Measurements from ENCODE around the gene CASP10.

DNA sequence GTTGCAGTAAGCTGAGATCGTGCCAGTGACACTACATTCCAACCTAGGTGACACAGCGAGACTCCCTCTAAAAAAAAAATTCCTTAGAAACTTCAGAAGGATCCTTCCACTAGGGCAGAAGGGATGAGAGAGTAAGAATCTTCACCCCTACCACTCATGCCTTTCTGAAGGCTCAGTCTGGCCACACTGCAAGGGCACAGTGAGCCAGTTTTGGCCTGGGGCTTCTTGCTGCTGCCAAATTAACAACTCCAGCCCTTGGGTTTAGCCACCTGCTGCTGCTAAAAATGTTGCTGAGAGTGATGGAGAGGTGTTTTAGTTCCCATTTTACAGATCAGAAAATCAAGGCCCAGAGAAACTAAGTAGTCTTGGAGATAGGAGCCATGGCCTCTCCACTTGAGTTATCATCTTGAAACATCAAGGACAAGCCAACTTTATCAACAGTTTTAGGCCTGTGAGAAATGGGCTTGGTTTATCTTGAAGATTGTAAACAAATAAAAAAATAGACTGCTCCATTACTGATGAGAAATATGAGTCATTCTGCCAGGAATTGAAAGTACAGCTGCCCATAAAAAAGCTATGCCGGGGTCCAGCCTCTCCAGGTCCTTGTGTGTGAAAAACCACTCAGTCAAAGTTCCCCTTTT, 45.5 kb downstream of the CASP10 start:
- TF ChIP-seq, protein P1, sequence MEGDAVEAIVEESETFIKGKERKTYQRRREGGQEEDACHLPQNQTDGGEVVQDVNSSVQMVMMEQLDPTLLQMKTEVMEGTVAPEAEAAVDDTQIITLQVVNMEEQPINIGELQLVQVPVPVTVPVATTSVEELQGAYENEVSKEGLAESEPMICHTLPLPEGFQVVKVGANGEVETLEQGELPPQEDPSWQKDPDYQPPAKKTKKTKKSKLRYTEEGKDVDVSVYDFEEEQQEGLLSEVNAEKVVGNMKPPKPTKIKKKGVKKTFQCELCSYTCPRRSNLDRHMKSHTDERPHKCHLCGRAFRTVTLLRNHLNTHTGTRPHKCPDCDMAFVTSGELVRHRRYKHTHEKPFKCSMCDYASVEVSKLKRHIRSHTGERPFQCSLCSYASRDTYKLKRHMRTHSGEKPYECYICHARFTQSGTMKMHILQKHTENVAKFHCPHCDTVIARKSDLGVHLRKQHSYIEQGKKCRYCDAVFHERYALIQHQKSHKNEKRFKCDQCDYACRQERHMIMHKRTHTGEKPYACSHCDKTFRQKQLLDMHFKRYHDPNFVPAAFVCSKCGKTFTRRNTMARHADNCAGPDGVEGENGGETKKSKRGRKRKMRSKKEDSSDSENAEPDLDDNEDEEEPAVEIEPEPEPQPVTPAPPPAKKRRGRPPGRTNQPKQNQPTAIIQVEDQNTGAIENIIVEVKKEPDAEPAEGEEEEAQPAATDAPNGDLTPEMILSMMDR (IDR thresholded peaks at IDR 0.05): no peak
- no peak for TF ChIP-seq POLR2A (IDR thresholded peaks at IDR 0.05)
